Neuron (in vitro differentiated cells): ENCODE results near the gene INSIG1.

Source experiments
- H2AFZ ChIP-seq: one replicate; pipeline ENCODE4 v1.6.1; 2013; ENCODE audit warnings: low read depth, mild to moderate bottlenecking, inconsistent platforms, low read length, moderate library complexity
- H3K27me3 ChIP-seq: one replicate; pipeline ENCODE4 v1.6.1; 2013; ENCODE audit warnings: low read length; ENCODE audit not compliant: insufficient read depth
- H3K36me3 ChIP-seq: one replicate; pipeline ENCODE4 v1.6.1; 2013; ENCODE audit warnings: low read length; ENCODE audit not compliant: insufficient read depth
- H3K4me1 ChIP-seq: one replicate; pipeline ENCODE4 v1.6.1; 2013; ENCODE audit warnings: low read length; ENCODE audit not compliant: insufficient read depth
- H3K4me3 ChIP-seq: 2 replicates; pipeline ENCODE4 v1.5.1; 2013; ENCODE audit warnings: mild to moderate bottlenecking, low read length, moderate library complexity
- H3K9me3 ChIP-seq: one replicate; pipeline ENCODE4 v1.6.1; 2013; ENCODE audit warnings: low read length

Gene INSIG1

DNA sequence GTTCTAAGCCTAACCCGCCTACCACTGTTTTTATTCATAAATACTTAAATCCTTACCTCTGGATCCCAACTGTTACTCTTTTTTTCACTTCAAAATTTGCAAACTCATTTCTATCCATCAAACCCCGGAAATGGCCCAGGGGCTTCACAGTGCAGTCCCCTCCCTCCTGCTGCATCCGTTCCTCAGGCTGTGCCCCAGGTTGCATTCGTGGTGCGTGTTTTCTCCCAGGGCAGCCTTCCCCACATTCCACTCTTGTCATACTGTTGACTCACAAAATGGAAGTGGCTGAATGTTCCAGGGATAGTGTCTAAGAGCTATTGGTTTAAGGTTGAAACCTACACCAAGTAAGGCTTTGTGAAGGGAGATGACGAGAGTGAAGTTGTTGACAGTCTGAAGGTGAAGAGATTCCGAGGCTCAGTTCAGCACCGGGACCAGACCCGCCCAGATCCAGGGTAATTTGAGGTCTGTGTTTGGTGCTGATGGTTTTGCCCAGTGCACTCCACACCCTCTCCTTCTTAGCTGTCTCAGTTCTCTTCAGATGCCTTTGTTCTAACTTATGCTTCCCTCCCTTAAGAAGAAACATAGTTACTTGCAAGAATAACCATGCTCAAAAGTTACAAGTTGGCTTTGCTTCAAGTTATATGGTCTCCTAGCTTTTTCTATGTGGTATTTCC is 7.7 kb downstream of the INSIG1 start:
- Histone ChIP-seq H3K36me3 (peaks cover 92% of the 10 kb centered on the region), H3K4me3 (no peak overlapping the region)

DNA sequence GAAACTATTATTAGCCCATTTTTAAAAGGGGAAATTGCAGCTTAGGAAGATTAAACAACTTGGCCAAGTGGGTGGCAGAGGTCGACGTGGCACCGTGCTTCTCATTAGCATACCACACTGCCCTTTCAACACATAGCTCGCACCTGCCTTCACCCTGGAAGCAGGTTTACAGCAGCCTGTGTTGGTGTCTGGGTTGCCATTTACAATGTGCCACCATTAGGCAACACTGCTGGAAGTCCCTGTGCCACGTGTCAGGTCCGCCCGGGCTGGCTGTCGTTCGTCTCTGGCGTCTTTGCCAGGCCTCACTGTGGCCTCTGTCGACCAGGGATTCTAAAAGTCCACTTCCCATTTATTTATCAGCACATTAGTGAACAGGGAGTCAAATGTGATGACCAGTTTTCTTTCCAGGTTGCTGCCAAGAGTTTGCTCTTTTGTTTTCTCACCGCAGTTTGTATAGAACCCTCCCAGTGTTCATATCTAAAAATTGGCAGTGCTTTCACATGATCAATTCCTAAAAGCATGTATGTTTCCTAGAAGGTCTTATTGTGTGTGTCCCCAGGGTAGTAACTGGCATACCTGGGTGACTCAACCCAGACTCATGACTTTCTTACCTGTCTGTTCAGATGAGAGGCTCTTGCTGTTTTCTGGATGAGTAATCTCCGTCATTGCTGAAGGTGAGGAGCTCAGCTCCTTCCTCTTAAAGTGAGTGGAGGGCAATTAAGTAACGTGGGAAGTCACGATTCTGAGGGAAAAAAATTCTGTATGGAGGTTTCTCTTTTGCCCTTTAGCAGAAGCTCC is 9.2 kb downstream of the INSIG1 start:
- H3K36me3 ChIP-seq = peaks cover 84% of the 10 kb centered on the region
- no peaks in the 10 kb centered on the region for H3K27me3 ChIP-seq
- H2AFZ ChIP-seq = no peak overlapping the region
- no peak overlapping the region for H3K4me3 ChIP-seq
- H3K9me3 ChIP-seq = no peaks in the 10 kb centered on the region
- H3K4me1 ChIP-seq = no peaks in the 10 kb centered on the region

More for the DNA sequence above, 7.7 kb downstream of the INSIG1 start:
- peaks cover 12% of the 10 kb centered on the region for H3K4me1 ChIP-seq
- no peak overlapping the region for H2AFZ ChIP-seq
- H3K27me3 ChIP-seq = no peaks in the 10 kb centered on the region
- no peaks in the 10 kb centered on the region for H3K9me3 ChIP-seq

DNA sequence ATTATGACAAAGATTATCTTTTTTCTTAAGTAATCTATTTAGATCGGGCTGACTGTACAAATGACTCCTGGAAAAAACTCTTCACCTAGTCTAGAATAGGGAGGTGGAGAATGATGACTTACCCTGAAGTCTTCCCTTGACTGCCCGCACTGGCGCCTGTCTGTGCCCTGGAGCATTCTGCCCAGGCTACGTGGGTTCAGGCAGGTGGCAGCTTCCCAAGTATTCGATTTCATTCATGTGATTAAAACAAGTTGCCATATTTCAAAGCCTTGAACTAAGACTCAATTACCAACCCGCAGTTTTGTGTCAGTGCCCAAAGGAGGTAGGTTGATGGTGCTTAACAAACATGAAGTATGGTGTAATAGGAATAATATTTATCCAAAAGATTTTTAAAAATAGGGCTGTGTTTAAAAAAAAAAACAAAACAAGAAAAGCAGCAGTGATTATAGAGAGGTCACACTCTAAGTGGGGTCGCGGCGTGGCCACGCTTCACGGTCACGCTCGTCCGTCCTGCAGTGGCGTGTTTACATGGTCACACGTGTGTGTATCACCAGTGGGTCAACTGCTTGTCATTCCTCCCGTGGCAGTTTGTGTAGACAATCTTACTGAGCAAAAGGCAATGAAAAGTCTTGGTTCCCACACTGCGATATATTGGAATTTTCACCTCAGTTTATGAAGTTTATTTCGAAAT is 10.8 kb downstream of the INSIG1 start:
- peaks cover 68% of the 10 kb centered on the region for H3K36me3 ChIP-seq
- H3K4me3 ChIP-seq = no peak overlapping the region
- H3K9me3 ChIP-seq = no peaks in the 10 kb centered on the region
- H3K4me1 ChIP-seq = no peaks in the 10 kb centered on the region
- H3K27me3 ChIP-seq = no peaks in the 10 kb centered on the region
- no peak overlapping the region for H2AFZ ChIP-seq

DNA sequence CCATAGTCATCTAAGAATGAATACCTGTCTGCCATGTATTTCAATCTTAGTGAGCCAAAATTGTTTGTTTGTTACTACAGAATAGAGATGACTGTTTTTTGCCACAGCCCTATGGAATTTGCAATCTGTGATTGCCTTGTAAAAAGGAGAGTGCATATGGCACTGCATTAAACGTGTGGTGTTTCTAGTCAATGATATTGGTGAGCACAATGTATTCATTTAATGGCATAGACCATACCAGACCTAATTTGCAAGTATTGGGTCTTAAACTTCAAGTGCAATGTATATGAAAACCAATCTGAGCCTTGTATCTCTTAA is 11.3 kb downstream of the INSIG1 start:
- no peaks in the 10 kb centered on the region for H3K27me3 ChIP-seq
- H3K9me3 ChIP-seq = no peaks in the 10 kb centered on the region
- H3K36me3 ChIP-seq = peaks cover 62% of the 10 kb centered on the region
- no peaks in the 10 kb centered on the region for H3K4me1 ChIP-seq
- no peak overlapping the region for H2AFZ ChIP-seq
- no peak overlapping the region for H3K4me3 ChIP-seq

DNA sequence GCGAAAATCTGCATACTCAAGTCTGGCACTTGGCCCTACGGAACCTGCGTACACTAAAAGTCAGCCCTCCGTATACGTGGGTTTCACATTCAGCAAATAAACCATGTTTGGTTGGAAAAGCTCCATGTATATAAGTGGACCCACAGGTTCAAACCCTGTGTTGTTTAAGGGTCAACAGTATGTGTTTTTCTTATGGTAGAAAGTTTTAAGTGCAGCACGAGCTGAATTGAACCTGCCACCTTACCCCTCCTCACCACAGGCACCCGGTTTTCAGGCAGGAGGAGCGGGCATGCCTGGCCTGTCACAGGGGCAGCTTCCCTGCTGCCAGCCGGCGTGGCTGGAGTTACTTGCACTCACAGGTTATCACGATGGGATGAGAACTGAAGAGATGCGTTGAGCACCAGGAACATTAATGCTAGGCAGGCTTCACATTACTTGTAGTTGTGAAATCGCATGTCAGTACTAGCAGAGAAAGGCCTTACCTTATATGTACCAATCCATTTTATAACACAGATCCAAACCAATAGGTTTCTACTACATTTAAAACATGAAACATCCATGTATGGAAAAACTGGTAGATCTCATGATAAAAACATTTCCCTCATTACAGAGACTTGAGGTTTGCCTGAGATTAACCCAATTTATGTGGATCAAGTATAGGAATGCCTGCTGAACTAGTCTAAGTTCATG is 12.9 kb downstream of the INSIG1 start:
- H3K27me3 ChIP-seq = no peaks in the 10 kb centered on the region
- H2AFZ ChIP-seq = no peak overlapping the region
- H3K4me3 ChIP-seq = no peak overlapping the region
- peaks cover 50% of the 10 kb centered on the region for H3K36me3 ChIP-seq
- H3K9me3 ChIP-seq = no peaks in the 10 kb centered on the region
- H3K4me1 ChIP-seq = no peaks in the 10 kb centered on the region

DNA sequence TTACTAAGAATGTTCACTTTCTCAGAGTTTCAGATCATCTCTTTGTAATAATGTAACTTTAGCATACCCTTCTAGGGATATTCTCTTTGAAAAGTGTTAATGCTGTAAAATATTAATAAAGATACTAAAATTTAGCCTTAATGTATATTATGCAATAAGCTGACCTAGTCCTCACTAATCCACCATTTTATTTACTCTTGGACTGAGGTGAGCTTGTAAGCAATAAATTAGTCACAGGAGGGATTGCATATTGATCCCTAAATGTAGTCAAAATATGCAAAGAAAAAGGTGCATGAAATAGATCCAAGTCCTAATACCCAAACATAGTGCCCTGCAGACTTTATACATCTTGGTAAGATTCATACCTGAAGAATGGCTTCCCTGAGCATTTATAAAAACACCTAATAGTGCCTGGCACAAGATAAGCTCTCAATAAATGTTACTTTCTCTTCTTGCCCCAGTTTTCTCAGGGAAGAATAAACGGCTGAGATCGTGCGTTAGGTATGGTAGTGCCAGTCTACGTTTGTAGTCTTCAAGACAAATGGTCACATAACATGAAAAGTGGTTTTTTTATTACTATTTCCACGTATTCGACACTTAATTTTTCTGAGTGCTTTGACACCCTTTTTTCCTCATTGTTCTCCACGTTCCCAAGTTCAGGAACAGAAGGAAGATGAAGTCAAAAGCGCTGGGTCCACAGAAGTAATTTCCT is 14.3 kb downstream of the INSIG1 start:
- Histone ChIP-seq H3K4me3 (no peak overlapping the region), H2AFZ (no peak overlapping the region), H3K4me1 (no peaks in the 10 kb centered on the region), H3K27me3 (no peaks in the 10 kb centered on the region), H3K36me3 (peaks cover 38% of the 10 kb centered on the region), H3K9me3 (no peaks in the 10 kb centered on the region)

DNA sequence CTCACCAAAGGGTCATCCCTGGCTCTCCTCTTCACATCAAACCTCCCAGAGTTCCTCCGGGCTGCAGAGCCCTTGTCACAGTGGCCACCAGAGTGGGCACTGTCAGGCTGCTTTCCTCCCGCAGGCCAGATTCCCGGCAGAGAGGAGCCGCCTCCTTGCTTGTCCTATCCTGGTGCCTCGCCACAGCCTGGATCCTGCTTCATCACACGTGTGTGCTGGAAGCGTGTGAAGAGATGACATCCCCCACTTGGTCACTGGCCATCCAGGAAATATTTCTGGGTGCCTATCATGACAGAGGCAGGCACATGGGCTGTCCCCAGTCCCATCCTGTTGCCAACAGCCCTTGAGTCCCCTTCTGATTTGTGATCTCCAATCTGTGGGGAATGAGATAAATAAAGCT is 15.0 kb downstream of the INSIG1 start:
- no peak overlapping the region for H2AFZ ChIP-seq
- no peak overlapping the region for H3K4me3 ChIP-seq
- no peaks in the 10 kb centered on the region for H3K4me1 ChIP-seq
- H3K36me3 ChIP-seq = peaks cover 31% of the 10 kb centered on the region
- H3K27me3 ChIP-seq = no peaks in the 10 kb centered on the region
- H3K9me3 ChIP-seq = no peaks in the 10 kb centered on the region

DNA sequence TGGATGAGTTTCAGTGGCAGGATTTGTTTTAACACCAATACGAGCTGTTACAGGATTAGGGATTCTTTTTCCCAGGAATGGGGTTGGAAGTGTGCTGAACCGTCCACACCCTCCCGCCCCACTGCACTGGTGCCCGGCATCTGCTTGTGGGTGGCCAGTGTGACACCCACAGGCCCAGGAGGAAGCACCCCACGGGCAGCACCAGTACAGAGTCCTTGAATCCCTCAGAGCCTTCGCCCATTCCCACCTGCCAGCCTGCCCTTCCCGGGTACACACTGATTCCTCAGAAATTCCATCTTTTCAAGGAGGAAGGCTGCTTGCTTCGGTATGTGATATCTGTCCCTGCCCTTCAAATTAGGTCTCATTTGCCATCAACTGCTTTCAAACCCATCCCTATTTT is 15.4 kb downstream of the INSIG1 start:
- Histone ChIP-seq H2AFZ (no peak overlapping the region), H3K36me3 (peaks cover 26% of the 10 kb centered on the region), H3K4me1 (no peaks in the 10 kb centered on the region), H3K27me3 (no peaks in the 10 kb centered on the region), H3K9me3 (no peaks in the 10 kb centered on the region), H3K4me3 (no peak overlapping the region)

DNA sequence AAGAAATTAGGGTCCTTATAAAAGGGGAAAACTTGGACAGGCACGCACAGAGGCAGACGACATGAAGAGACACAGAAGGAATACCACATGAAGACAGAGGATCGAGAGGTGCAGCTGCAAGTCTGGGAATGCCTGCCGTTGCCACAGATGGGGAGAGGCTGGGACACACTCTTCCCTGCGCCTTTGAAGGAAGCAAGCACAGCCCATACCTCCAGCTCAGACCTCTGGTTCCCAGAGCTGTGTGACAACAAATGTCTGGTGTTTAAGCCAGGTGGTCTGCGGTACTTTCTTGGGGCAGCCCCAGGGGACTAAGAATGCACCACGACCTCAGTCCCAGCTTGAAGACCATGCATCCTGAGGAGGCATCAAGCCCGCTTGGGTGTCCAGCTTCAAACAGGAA is 18.3 kb downstream of the INSIG1 start:
- H3K9me3 ChIP-seq = no peaks in the 10 kb centered on the region
- H3K4me3 ChIP-seq = no peak overlapping the region
- H2AFZ ChIP-seq = no peak overlapping the region
- H3K27me3 ChIP-seq = no peaks in the 10 kb centered on the region
- H3K4me1 ChIP-seq = no peaks in the 10 kb centered on the region
- H3K36me3 ChIP-seq = no peaks in the 10 kb centered on the region

DNA sequence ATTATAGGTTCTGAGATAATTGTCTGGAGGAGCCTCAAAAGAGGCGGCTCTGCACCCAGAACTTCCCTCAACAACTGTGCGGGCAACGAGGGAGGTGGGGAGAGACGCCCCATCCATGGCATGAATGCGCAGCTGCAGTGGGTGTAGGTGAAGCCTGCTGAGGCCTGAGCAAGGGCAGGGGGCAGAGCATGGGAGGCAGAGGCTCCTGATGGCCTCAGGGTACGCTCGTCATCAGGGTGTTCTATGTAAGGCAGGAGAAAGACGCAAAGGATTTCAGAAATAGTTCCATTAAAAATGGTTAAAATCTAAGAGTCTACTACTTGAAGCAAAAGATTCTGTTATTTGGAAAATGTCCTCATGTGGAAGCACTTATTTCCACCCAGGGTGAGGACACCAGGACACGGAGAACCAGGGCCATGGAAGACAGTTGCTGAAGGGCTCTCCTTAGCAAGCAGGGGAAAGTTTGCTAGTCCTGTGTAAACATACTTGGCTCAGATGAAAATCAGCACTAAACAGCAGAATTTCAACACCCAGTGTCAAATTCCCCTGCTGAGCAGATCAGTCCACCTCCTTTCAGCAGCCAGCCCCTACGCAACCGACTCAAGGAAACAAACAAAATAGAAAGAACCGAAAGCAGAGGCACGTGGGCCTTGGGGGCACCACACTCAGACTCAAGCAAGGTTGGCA is 18.9 kb downstream of the INSIG1 start:
- Histone ChIP-seq H3K4me1 (no peaks in the 10 kb centered on the region), H3K4me3 (no peak overlapping the region), H3K9me3 (no peaks in the 10 kb centered on the region), H3K27me3 (no peaks in the 10 kb centered on the region), H3K36me3 (no peaks in the 10 kb centered on the region), H2AFZ (no peak overlapping the region)

DNA sequence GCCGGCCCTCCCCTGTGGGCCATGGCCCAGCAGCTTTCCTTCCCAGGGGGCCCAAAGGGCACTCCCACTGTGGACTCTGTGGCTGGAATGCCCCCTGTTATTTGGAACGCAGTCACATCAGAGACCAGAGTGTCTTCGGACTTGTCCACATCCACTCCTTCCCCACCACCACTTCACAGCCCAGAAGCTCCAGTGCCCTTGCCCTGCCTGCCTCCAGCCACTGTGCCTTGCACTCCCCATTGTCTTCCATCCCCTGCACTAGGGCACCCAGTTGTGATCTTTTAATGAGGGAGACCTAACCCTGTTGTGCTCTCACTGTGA is 19.4 kb downstream of the INSIG1 start:
- no peaks in the 10 kb centered on the region for H3K4me1 ChIP-seq
- no peak overlapping the region for H3K4me3 ChIP-seq
- H3K9me3 ChIP-seq = no peaks in the 10 kb centered on the region

DNA sequence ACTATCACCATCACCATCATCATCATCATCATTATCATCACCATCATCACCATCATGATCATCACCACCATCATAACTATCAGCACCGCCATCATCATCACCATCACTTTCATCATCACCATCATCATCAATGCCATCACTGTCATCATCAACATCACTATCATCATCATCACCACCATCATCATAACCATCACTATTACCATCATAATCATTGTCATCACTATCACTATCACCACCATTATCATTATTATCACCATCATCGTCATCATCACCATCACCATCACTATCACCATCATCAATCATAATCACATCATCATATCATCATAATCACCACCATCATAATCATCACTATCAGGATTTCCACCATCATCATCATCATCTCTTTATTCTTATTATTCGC is 20.6 kb downstream of the INSIG1 start:
- Histone ChIP-seq H3K9me3 (no peaks in the 10 kb centered on the region), H3K27me3 (no peaks in the 10 kb centered on the region), H2AFZ (no peak overlapping the region), H3K36me3 (no peaks in the 10 kb centered on the region), H3K4me1 (no peaks in the 10 kb centered on the region), H3K4me3 (no peak overlapping the region)

More for the DNA sequence above, 19.4 kb downstream of the INSIG1 start:
- no peak overlapping the region for H2AFZ ChIP-seq
- no peaks in the 10 kb centered on the region for H3K36me3 ChIP-seq
- H3K27me3 ChIP-seq = no peaks in the 10 kb centered on the region
